Neural cell (in vitro differentiated cells): ENCODE data around the gene DCAF7. TPM values are rescaled to one million over a fixed set of nuclear protein-coding genes. Genes with fewer than 3 reads are reported as not detected.

Experiments used
- H2AFZ ChIP-seq: fragments of 200-600, 300-800 bp; sonication (generic), shearing (Covaris generic); 2 replicates; pipeline ENCODE4 v1.6.0; 2014; ENCODE audit warnings: low read depth, mild to moderate bottlenecking, antibody characterized with exemption, low read length, moderate library complexity
- H3F3A ChIP-seq: fragments of 200-600 bp; shearing (Covaris generic); 2 replicates; pipeline ENCODE4 v1.6.1; 2016; ENCODE audit warnings: mild to moderate bottlenecking, moderate library complexity, mixed read lengths, antibody characterized with exemption, low read length; ENCODE audit not compliant: insufficient read depth, poor library complexity, severe bottlenecking
- H3K27ac ChIP-seq: fragments of 200-600, 300-800 bp; sonication (generic), shearing (Covaris generic); 2 replicates; pipeline ENCODE4 v1.5.1; 2014; ENCODE audit warnings: mild to moderate bottlenecking, low read length, moderate library complexity
- H3K27me3 ChIP-seq: fragments of 300-800, 200-600 bp; sonication (generic), shearing (Covaris generic); 2 replicates; pipeline ENCODE4 v1.6.0; 2014; ENCODE audit warnings: mild to moderate bottlenecking, low read depth, low read length, moderate library complexity; ENCODE audit not compliant: insufficient read depth
- H3K36me3 ChIP-seq: fragments of 300-800, 200-600 bp; sonication (generic), shearing (Covaris generic); 2 replicates; pipeline ENCODE4 v1.5.1; 2014; ENCODE audit warnings: mild to moderate bottlenecking, antibody characterized with exemption, low read length, moderate library complexity; ENCODE audit not compliant: insufficient read depth
- H3K4me2 ChIP-seq: fragments of 300-800, 200-600 bp; sonication (generic), shearing (Covaris generic); 2 replicates; pipeline ENCODE4 v1.6.0; 2014; ENCODE audit warnings: mild to moderate bottlenecking, low read length
- H3K4me3 ChIP-seq: fragments of 300-800, 200-600 bp; sonication (generic), shearing (Covaris generic); 2 replicates; pipeline ENCODE4 v1.5.1; 2014; ENCODE audit warnings: mild to moderate bottlenecking, low read length, moderate library complexity
- H3K79me2 ChIP-seq: fragments of 200-600 bp; shearing (Covaris generic); replicated peaks from 2 replicates; pipeline ENCODE4 v1.6.0; 2014; ENCODE audit warnings: mild to moderate bottlenecking, low read length, moderate library complexity; ENCODE audit not compliant: insufficient read depth
- H3K9ac ChIP-seq: fragments of 300-800, 200-600 bp; sonication (generic), shearing (Covaris generic); 2 replicates; pipeline ENCODE4 v1.6.1; 2016; ENCODE audit warnings: mild to moderate bottlenecking, low read length, mixed read lengths
- H3K9me2 ChIP-seq: fragments of 200-600 bp; shearing (Covaris generic); 2 replicates; pipeline ENCODE4 v1.6.1; 2016; ENCODE audit warnings: mild to moderate bottlenecking, low read length, mixed read lengths; ENCODE audit not compliant: insufficient read depth
- H3K9me3 ChIP-seq: fragments of 200-600, 300-800 bp; sonication (generic), shearing (Covaris generic); 2 replicates; pipeline ENCODE4 v1.6.1; 2016; ENCODE audit warnings: mild to moderate bottlenecking, mixed run types, low read length, moderate library complexity, mixed read lengths
- H4K20me1 ChIP-seq: fragments of 200-600 bp; shearing (Covaris generic); 2 replicates; pipeline ENCODE4 v1.6.1; 2016; ENCODE audit warnings: mild to moderate bottlenecking, mixed run types; ENCODE audit not compliant: insufficient read depth
- EP300 ChIP-seq: fragments of 450-650 bp; conservative IDR thresholded peaks from 2 replicates; pipeline ENCODE4 v1.6.1; 2014; ENCODE audit warnings: antibody characterized with exemption, mild to moderate bottlenecking, moderate library complexity; ENCODE audit not compliant: poor library complexity, severe bottlenecking
- EZH2 ChIP-seq: fragments of 200-600, 300-800 bp; shearing (Covaris generic), sonication (generic); IDR thresholded peaks from 2 replicates; pipeline ENCODE4 v1.6.1; 2014; ENCODE audit warnings: antibody characterized with exemption, low read length, borderline replicate concordance, mild to moderate bottlenecking; ENCODE audit not compliant: insufficient read depth, poor library complexity, severe bottlenecking
- MXI1 ChIP-seq: fragments of 450-650 bp; conservative IDR thresholded peaks from 2 replicates; pipeline ENCODE4 v1.6.1; 2014; ENCODE audit warnings: antibody characterized with exemption, mild to moderate bottlenecking; ENCODE audit not compliant: poor library complexity, severe bottlenecking
- POLR2AphosphoS5 ChIP-seq: IDR thresholded peaks from 2 replicates; pipeline ENCODE4 v1.6.1; 2012
- RAD21 ChIP-seq: fragments of 450-650 bp; conservative IDR thresholded peaks from 2 replicates; pipeline ENCODE4 v1.6.1; 2014; ENCODE audit warnings: antibody characterized with exemption, mild to moderate bottlenecking, moderate library complexity
- SMC3 ChIP-seq: fragments of 450-650 bp; conservative IDR thresholded peaks from 2 replicates; pipeline ENCODE4 v1.6.1; 2014; ENCODE audit warnings: antibody characterized with exemption, mild to moderate bottlenecking, moderate library complexity; ENCODE audit not compliant: poor library complexity
- TAF1 ChIP-seq: IDR thresholded peaks from 2 replicates; pipeline ENCODE4 v1.6.1; 2012; ENCODE audit warnings: low read depth
- polyA plus RNA-seq: library from polyadenylated mRNA; depleted of rRNA; stranded (reverse); fragments of >200 nt; gene quantifications from 2 replicates; pipeline ENCODE4 v1.2.3, GENCODE V29; 2014
- TF ChIP-seq, protein P1 (sequence below): fragments of 450-650 bp; IDR thresholded peaks from 2 replicates; pipeline ENCODE4 v1.5.1; 2014; ENCODE audit warnings: antibody characterized with exemption, mild to moderate bottlenecking, moderate library complexity; ENCODE audit not compliant: poor library complexity, severe bottlenecking
- TF ChIP-seq, protein P2 (sequence below): IDR thresholded peaks from 2 replicates; pipeline ENCODE4 v1.6.1; 2012; ENCODE audit warnings: borderline replicate concordance

Gene DCAF7
- polyA plus RNA-seq, 1 donor from 2014 or later = 35.3 TPM

DNA sequence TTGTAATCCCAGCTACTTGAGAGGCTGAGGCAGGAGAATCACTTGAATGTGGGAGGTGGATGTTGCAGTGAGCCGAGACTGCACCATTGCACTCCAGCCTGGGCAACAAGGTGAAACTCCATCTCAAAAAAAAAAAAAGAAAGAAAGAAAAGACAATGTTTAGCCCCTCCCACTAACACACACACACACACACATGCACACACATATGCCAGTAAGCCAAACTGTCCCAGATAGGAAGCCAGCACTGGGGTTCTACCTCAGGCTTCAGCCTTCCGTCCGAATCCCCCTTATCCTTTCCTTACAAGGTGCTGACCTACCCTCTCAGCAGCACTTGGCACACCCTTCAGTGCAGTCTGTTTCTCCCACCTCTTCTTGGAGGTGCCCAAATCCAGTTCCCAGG lies 35.8 kb upstream of the DCAF7 start (continued):
- TF ChIP-seq, protein P1, sequence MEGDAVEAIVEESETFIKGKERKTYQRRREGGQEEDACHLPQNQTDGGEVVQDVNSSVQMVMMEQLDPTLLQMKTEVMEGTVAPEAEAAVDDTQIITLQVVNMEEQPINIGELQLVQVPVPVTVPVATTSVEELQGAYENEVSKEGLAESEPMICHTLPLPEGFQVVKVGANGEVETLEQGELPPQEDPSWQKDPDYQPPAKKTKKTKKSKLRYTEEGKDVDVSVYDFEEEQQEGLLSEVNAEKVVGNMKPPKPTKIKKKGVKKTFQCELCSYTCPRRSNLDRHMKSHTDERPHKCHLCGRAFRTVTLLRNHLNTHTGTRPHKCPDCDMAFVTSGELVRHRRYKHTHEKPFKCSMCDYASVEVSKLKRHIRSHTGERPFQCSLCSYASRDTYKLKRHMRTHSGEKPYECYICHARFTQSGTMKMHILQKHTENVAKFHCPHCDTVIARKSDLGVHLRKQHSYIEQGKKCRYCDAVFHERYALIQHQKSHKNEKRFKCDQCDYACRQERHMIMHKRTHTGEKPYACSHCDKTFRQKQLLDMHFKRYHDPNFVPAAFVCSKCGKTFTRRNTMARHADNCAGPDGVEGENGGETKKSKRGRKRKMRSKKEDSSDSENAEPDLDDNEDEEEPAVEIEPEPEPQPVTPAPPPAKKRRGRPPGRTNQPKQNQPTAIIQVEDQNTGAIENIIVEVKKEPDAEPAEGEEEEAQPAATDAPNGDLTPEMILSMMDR = no peak
- no peak for TF ChIP-seq POLR2AphosphoS5
- no peak for TF ChIP-seq RAD21

DNA sequence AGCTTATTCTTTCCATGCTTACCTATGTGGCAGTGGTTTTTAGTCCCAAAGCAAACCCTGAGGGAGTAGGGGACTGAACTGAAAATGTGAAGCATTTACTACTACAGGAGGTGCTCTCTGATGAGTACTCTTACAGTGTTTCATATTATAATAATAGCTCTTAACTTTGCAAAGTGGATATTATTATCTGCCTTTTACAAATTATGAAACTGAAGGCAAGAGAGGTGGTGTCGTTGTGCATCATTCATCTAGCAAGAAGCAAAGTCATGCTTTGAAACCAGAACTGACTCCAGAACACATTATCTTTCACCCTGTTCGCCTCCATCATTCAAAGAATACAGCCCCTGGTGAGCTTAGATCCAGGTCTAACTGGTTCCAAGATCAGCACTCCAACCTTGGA lies 35.3 kb upstream of the DCAF7 start:
- TF ChIP-seq, protein P1 = no peak
- TF ChIP-seq, protein P2, sequence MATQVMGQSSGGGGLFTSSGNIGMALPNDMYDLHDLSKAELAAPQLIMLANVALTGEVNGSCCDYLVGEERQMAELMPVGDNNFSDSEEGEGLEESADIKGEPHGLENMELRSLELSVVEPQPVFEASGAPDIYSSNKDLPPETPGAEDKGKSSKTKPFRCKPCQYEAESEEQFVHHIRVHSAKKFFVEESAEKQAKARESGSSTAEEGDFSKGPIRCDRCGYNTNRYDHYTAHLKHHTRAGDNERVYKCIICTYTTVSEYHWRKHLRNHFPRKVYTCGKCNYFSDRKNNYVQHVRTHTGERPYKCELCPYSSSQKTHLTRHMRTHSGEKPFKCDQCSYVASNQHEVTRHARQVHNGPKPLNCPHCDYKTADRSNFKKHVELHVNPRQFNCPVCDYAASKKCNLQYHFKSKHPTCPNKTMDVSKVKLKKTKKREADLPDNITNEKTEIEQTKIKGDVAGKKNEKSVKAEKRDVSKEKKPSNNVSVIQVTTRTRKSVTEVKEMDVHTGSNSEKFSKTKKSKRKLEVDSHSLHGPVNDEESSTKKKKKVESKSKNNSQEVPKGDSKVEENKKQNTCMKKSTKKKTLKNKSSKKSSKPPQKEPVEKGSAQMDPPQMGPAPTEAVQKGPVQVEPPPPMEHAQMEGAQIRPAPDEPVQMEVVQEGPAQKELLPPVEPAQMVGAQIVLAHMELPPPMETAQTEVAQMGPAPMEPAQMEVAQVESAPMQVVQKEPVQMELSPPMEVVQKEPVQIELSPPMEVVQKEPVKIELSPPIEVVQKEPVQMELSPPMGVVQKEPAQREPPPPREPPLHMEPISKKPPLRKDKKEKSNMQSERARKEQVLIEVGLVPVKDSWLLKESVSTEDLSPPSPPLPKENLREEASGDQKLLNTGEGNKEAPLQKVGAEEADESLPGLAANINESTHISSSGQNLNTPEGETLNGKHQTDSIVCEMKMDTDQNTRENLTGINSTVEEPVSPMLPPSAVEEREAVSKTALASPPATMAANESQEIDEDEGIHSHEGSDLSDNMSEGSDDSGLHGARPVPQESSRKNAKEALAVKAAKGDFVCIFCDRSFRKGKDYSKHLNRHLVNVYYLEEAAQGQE = no peak
- TF ChIP-seq TAF1 (no peak), EP300 (no peak), RAD21 (no peak), EZH2 (no peak), MXI1 (no peak), POLR2AphosphoS5 (no peak), SMC3 (no peak)
- no peaks in the 10 kb centered on the region for H3K27me3 ChIP-seq
- no peaks in the 10 kb centered on the region for H3K36me3 ChIP-seq
- H3K9me2 ChIP-seq = no peaks in the 10 kb centered on the region
- H3F3A ChIP-seq = no peaks in the 10 kb centered on the region
- no peak overlapping the region for H3K4me2 ChIP-seq
- no peaks in the 10 kb centered on the region for H3K9me3 ChIP-seq
- no peaks in the 10 kb centered on the region for H3K79me2 ChIP-seq
- no peak overlapping the region for H3K9ac ChIP-seq
- no peak overlapping the region for H3K27ac ChIP-seq
- no peak overlapping the region for H3K4me3 ChIP-seq
- no peak overlapping the region for H2AFZ ChIP-seq
- H4K20me1 ChIP-seq = no peaks in the 10 kb centered on the region

DNA sequence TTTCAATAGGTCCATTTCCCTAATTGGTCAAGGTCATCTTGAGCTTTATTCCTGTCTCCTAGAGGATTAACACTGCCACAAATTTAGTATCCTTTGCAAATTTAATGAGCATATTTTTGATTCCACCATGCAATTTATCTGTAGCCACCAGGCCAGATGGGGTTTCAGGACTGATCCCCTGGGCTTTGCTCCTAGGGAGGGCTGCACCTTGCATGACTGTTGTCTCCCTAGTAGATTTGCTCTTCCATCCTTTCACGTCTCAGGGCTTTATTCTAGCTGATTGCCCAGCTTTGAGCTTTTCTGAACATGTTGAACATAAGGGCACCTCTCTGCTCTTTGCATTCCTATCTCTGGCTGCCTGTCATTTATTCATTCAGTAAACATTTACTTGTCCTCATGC lies 34.9 kb upstream of the DCAF7 start:
- H4K20me1 ChIP-seq = no peaks in the 10 kb centered on the region
- no peak overlapping the region for H3K4me2 ChIP-seq
- H3F3A ChIP-seq = no peaks in the 10 kb centered on the region
- no peaks in the 10 kb centered on the region for H3K27me3 ChIP-seq
- H3K9me2 ChIP-seq = no peaks in the 10 kb centered on the region
- no peak overlapping the region for H3K4me3 ChIP-seq
- no peaks in the 10 kb centered on the region for H3K79me2 ChIP-seq
- no peaks in the 10 kb centered on the region for H3K9me3 ChIP-seq
- no peak overlapping the region for H3K9ac ChIP-seq
- no peaks in the 10 kb centered on the region for H3K36me3 ChIP-seq
- TF ChIP-seq MXI1 (no peak), TAF1 (no peak), EZH2 (no peak), RAD21 (no peak), EP300 (no peak), POLR2AphosphoS5 (no peak), SMC3 (no peak)
- TF ChIP-seq, protein P2 = no peak
- TF ChIP-seq, protein P1 = no peak
- no peak overlapping the region for H3K27ac ChIP-seq
- H2AFZ ChIP-seq = no peak overlapping the region
